RWPE1 (cell line): ENCODE measurements around the gene MKLN1.

Source experiments
- CTCF ChIA-PET: fragments of 350-600 bp; sonication (Branson Sonifier 250); formaldehyde crosslinking; extraction: SDS; loops from one replicate; lab custom pipeline; 2021; lab: Yijun Ruan, JAX
- POLR2A ChIA-PET: fragments of 400-600 bp; formaldehyde crosslinking; extraction: SDS; loops from one replicate; lab custom pipeline; 2020; ENCODE audit warnings: antibody characterized with exemption; ENCODE audit not compliant: low non-redundant PET; lab: Yijun Ruan, JAX
- DNase-seq: peaks from one replicate; pipeline ENCODE4 v3.0.0; 2012; ENCODE audit warnings: low spot score
- H3K27ac ChIP-seq: fragments of 450-650 bp; 2 replicates; pipeline ENCODE4 v1.5.1; 2017
- TF ChIP-seq, protein P1 (sequence below): fragments of 450-650 bp; conservative IDR thresholded peaks from 2 replicates; pipeline ENCODE4 v1.5.1; 2017; ENCODE audit warnings: low read depth, mild to moderate bottlenecking

The MKLN1 gene

GRCh38 chr7:131381069-131381838 lies 53.6 kb downstream of the MKLN1 start:
- CTCF ChIA-PET: interaction anchor here (0.6 to 0.8 kb wide), 3 partner anchors 20 to 340 kb away, joined by 3 read pairs; no protein-coding TSS in a partner anchor
- TF ChIP-seq, protein P1, sequence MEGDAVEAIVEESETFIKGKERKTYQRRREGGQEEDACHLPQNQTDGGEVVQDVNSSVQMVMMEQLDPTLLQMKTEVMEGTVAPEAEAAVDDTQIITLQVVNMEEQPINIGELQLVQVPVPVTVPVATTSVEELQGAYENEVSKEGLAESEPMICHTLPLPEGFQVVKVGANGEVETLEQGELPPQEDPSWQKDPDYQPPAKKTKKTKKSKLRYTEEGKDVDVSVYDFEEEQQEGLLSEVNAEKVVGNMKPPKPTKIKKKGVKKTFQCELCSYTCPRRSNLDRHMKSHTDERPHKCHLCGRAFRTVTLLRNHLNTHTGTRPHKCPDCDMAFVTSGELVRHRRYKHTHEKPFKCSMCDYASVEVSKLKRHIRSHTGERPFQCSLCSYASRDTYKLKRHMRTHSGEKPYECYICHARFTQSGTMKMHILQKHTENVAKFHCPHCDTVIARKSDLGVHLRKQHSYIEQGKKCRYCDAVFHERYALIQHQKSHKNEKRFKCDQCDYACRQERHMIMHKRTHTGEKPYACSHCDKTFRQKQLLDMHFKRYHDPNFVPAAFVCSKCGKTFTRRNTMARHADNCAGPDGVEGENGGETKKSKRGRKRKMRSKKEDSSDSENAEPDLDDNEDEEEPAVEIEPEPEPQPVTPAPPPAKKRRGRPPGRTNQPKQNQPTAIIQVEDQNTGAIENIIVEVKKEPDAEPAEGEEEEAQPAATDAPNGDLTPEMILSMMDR: no peak
- no peak overlapping the region for H3K27ac ChIP-seq

GRCh38 chr7:131383417-131384285 lies 56.0 kb downstream of the MKLN1 start:
- POLR2A ChIA-PET: no interaction called here
- TF ChIP-seq, protein P1: no peak
- H3K27ac ChIP-seq: no peak overlapping the region
- CTCF ChIA-PET: no interaction called here
- no peak for DNase-seq

More at GRCh38 chr7:131381069-131381838, 53.6 kb downstream of the MKLN1 start:
- POLR2A ChIA-PET: no interaction called here
- DNase-seq: no peak

GRCh38 chr7:131384286-131384635 lies 56.6 kb downstream of the MKLN1 start:
- ChIA-PET CTCF (no interaction called here), POLR2A (no interaction called here)
- H3K27ac ChIP-seq: no peak overlapping the region
- TF ChIP-seq, protein P1: no peak
- no peak for DNase-seq

GRCh38 chr7:131385039-131385605 lies 57.4 kb downstream of the MKLN1 start:
- no peak for DNase-seq
- H3K27ac ChIP-seq: no peak overlapping the region
- TF ChIP-seq, protein P1: no peak
- ChIA-PET CTCF (no interaction called here), POLR2A (no interaction called here)

DNA sequence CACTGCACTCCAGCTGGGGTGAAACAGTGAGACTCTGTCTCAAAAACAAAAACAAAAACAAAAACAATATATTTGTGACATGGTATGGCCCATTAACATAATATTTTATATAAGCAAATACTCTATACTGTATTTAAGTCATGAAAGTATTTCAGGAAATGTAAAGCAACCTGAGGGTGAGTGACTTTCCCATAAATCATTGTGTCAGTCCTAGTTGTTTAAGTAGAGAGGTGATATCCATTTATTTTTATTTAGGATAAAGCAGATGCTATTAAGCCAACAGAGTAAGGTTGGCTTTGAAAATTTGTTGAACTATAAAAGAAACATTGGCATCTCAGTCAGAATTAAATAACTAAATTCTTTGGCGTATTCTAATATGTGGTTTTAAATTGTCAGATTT lies 60.5 kb downstream of the MKLN1 start:
- no peak for DNase-seq
- CTCF ChIA-PET: no interaction called here
- H3K27ac ChIP-seq: no peak overlapping the region
- POLR2A ChIA-PET: no interaction called here
- TF ChIP-seq, protein P1: no peak

GRCh38 chr7:131390275-131390674 lies 62.6 kb downstream of the MKLN1 start:
- DNase-seq: no peak
- ChIA-PET CTCF (no interaction called here), POLR2A (no interaction called here)
- H3K27ac ChIP-seq: no peak overlapping the region
- TF ChIP-seq, protein P1: no peak
